Activated CD8-positive, alpha-beta memory T cell treated with anti-CD3 and anti-CD28 coated beads for 36 hours (primary cell): ENCODE measurements around the gene PLXNA2. TPM values are rescaled to one million over a fixed set of nuclear protein-coding genes. Genes with fewer than 3 reads are reported as not detected.

Experiments
- CTCF ChIA-PET: fragments of 350-600 bp; sonication (Branson Sonifier 250); formaldehyde crosslinking; loops from one replicate; lab custom pipeline; 2021; ENCODE audit warnings: antibody characterized with exemption; lab: Charles Lee
- POLR2A ChIA-PET: fragments of 350-600 bp; sonication (Branson Sonifier 250); formaldehyde crosslinking; loops from one replicate; lab custom pipeline; 2021; ENCODE audit warnings: antibody characterized with exemption; lab: Charles Lee
- total RNA-seq, 2 experiments: library from RNA; stranded (reverse); gene quantifications; one replicate each; pipeline ENCODE4 v1.2.3, GENCODE V29; 2021

Gene PLXNA2
- total RNA-seq, 2 experiments from 2014 or later = 0.34 to 0.36 TPM

- POLR2A ChIA-PET = no interaction called here
- CTCF ChIA-PET = no interaction called here
These were observed 68.7 kb downstream of the PLXNA2 start for GRCh38 chr1:208175508-208175895.

GRCh38 chr1:208174731-208175507 lies 69.3 kb downstream of the PLXNA2 start:
- POLR2A ChIA-PET = no interaction called here
- CTCF ChIA-PET = no interaction called here

DNA sequence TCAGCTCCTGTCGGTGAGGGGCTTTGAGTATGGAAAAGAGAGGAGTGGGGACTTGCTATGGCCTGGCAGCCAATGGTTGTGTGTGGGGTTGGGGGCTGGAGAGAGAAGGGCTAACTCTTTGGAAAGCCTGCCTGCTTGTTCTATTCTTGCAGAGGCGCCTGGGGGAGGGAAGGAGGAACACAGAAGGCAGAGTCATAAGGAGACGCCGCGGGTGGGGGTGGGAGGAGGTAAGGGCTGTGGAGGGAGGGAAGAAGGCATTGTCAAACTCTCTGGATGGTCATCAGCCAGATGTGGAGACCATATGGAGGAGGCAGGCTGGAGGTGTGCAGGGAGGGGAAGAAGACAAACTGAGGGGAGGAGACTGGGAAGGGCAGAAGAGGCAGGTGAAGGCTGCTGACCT lies 70.0 kb downstream of the PLXNA2 start:
- CTCF ChIA-PET = no interaction called here
- POLR2A ChIA-PET = no interaction called here

- POLR2A ChIA-PET = no interaction called here
- CTCF ChIA-PET = no interaction called here
These were observed 70.4 kb downstream of the PLXNA2 start for GRCh38 chr1:208173749-208174148.

- POLR2A ChIA-PET = no interaction called here
- CTCF ChIA-PET = no interaction called here
These were observed 71.6 kb downstream of the PLXNA2 start for GRCh38 chr1:208172423-208173145.

DNA sequence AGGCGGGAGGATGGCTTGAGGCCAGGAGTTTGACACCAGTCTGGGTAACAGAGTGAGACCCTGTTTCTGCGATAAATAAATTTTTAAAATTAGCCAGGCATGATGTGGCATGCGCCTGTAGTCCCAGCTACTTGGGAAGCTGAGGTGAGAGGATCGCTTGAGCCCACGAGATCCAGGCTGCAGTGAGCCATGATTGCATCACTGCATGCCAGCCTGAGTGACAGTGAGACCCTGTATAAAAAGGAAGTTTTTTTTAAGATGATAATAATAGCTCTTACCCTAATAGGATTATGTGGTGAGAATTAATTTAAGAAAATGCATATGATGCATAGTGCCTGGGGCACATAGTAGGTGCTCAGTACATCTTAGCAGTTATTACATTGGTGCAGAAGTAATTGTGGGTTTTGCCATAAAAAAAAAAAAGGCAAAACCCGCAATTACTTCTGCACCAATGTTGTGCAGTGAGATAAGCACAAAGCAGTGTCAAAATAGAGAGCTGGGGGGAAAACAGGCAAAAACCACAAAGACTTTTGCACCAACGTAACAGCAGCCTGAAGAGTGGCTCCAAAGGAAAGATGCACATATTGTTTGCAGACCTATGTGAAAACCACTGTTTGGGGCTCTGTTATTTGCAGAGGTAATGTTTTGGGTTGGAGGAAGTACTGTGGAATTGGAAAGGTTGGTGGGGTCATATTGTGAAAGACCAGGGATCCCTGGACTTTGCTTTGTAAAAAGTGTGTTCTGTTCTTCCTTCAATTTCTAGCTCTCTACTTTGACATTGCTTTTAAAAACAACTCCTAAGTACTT lies 72.4 kb downstream of the PLXNA2 start:
- ChIA-PET CTCF (interaction anchor here (0.6 kb wide), 1 partner anchor 14 kb away, joined by 3 read pairs; no protein-coding TSS in a partner anchor), POLR2A (no interaction called here)

- POLR2A ChIA-PET = no interaction called here
- CTCF ChIA-PET = no interaction called here
These were observed 73.9 kb downstream of the PLXNA2 start for GRCh38 chr1:208170252-208170651.

GRCh38 chr1:208169081-208169879 lies 74.9 kb downstream of the PLXNA2 start:
- CTCF ChIA-PET = no interaction called here

DNA sequence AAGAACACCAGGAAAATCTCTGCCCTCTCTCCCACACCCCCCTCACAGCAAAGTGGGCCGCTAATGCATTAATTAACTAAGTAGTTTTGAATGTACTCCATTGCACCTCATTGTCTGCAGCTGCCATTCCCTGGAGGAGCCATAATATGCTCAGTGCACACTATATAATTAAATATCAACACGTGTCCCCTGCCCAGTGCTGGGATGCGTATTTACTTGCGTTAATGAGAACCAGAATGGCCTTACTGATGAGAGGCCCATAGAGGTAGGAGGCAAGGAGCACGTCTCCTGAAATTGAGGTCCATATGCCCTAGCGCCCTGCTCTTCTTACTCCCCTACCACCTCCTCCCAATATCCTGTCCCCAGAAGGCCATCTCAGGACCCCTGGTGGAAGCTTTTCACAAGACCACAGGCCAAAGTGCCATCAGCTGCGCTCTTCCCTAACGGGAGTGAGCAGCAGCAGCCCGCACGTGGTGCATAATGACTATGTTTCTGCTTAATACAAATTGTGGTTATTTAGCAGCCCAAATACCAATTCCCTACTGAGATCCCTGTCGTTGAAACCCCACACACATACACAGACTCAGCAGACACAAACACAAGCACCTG lies 76.8 kb downstream of the PLXNA2 start:
- POLR2A ChIA-PET = no interaction called here
- CTCF ChIA-PET = no interaction called here

More at GRCh38 chr1:208169081-208169879, 74.9 kb downstream of the PLXNA2 start:
- POLR2A ChIA-PET = no interaction called here

- CTCF ChIA-PET = no interaction called here
- POLR2A ChIA-PET = no interaction called here
These were observed 77.6 kb downstream of the PLXNA2 start for GRCh38 chr1:208166340-208167138.

- CTCF ChIA-PET = no interaction called here
- POLR2A ChIA-PET = no interaction called here
These were observed 78.5 kb downstream of the PLXNA2 start for GRCh38 chr1:208165659-208166058.

- POLR2A ChIA-PET = no interaction called here
These were observed 79.6 kb downstream of the PLXNA2 start for GRCh38 chr1:208164609-208165008.

DNA sequence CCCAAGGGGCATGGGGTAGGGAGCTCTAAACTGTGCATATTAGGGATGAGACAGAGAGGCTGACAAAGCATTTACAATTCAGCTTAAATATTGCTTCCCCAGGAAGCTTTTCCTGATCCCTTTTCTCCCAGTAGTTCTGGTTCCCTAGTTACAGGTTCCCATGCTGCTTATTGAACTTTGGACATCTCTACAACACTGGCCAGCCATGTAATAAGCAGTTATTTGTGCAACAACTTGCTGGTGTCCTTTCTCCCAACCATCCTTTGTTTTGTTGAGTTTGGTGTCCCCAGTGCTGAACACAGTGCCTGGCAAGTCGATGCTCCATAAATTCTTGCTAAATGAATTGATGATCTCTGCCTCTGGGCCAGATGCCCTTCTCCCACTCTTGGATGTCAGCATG lies 80.6 kb downstream of the PLXNA2 start:
- ChIA-PET CTCF (no interaction called here), POLR2A (no interaction called here)

More at GRCh38 chr1:208164609-208165008, 79.6 kb downstream of the PLXNA2 start:
- CTCF ChIA-PET = no interaction called here

DNA sequence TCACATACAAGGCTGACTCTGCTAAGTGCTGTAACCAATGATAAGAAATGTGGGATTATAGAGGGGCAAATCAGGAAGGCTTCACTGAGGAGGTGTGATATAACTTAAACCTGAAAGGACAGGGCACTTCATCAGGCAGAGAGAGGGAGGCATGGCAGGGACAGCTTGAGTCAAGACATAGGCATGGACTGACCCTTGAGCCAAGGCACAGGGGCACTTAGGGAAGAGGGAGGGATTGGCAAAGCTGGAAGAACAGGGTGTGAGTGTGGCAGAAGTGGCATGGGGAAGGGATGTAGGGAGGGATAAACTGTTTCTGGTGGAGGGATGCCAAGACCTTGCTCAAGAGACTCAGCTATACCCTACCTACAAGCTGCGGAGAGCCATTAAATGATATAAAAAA lies 81.3 kb downstream of the PLXNA2 start:
- ChIA-PET POLR2A (no interaction called here), CTCF (no interaction called here)

DNA sequence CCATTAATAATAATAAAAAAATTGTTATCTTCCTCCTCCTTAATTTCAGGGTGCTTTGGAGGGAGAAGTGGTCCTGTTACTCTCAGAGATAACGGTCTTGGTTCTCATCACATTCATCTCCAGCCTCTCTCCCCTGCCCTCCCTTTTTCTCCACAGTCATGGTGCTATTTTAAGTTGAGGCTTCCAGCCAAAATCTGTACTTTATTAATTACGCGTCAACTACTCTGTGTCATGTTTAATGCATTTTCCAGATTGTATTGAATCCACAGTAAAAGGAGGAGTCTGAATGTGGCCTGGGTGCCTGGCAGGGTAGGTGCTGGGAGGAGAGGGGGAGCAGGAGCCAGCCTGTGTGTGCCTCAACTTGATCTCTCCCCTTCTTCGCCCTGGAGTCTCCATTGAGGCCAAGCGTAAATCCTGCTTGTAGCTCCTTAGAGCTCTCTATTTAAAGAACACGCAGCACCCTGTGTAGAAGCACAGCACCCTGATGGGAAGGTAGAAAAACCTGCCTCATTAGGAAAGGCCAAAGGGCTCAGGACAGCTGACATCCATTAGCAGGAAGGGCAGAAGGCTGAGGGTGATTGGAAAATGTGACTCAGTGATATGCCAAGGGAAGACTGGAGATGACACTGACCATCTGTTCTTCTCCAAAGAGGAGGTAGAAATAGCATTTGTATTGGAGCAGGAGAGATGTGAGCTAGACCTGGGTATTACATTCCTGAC lies 82.4 kb downstream of the PLXNA2 start:
- CTCF ChIA-PET = no interaction called here
- POLR2A ChIA-PET = no interaction called here

DNA sequence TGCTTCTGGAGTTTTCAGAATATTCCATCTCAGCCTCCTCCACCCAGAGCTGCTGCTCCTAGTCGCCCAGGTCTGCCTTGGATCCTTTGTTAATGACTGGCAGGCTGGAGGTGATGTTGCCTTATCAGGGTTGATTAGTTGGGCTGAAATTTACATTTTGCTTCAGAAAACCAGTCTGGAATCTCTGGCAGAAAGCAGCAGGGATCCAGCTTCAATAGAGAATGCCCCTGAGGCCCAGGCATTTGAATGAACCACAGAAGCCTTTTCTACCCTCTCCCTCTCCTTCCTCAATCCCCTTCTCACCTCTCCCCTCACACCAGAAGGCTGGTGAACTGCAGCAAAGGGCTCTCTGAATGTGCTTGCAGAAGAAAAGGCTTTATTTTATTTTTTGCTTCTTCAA lies 83.2 kb downstream of the PLXNA2 start:
- POLR2A ChIA-PET = no interaction called here
- CTCF ChIA-PET = no interaction called here

- POLR2A ChIA-PET = no interaction called here
- CTCF ChIA-PET = no interaction called here
These were observed 83.8 kb downstream of the PLXNA2 start for GRCh38 chr1:208160259-208160819.
